ENCODE measurements around the gene NRIP2.
A peak's percentile ranks its signal among the peaks of the same experiment; 100 is the strongest.

GRCh38 chr12:2783936-2784600, 50.8 kb downstream of the NRIP2 start:
- TF ChIP-seq, protein P1, sequence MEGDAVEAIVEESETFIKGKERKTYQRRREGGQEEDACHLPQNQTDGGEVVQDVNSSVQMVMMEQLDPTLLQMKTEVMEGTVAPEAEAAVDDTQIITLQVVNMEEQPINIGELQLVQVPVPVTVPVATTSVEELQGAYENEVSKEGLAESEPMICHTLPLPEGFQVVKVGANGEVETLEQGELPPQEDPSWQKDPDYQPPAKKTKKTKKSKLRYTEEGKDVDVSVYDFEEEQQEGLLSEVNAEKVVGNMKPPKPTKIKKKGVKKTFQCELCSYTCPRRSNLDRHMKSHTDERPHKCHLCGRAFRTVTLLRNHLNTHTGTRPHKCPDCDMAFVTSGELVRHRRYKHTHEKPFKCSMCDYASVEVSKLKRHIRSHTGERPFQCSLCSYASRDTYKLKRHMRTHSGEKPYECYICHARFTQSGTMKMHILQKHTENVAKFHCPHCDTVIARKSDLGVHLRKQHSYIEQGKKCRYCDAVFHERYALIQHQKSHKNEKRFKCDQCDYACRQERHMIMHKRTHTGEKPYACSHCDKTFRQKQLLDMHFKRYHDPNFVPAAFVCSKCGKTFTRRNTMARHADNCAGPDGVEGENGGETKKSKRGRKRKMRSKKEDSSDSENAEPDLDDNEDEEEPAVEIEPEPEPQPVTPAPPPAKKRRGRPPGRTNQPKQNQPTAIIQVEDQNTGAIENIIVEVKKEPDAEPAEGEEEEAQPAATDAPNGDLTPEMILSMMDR (conservative IDR thresholded peaks at IDR 0.05; ENCODE audit: low read length), result peak; percentile 86
- TF ChIP-seq EZH2phosphoT487 (IDR thresholded peaks at IDR 0.05; ENCODE audit: borderline replicate concordance, low read depth, low read length), result no peak
